IMR-90 (cell line): ENCODE results near the gene EML3. TPM values are rescaled to one million over a fixed set of nuclear protein-coding genes. Genes with fewer than 3 reads are reported as not detected.
A peak's percentile ranks its signal among the peaks of the same experiment; 100 is the strongest.

ENCODE experiments used
- ATAC-seq: fragments of 200-7000 bp; cut with Tn5 transposase; 2 replicates; pipeline ENCODE4 v1.9.1; 2020; ENCODE audit warnings: low read depth, mild to moderate bottlenecking, moderate library complexity
- BruUV-seq: library from RNA; stranded (reverse); fragments of 400-500 nt; replicated peaks from 2 replicates; lab custom pipeline; 2021; lab: Mats Ljungman, UMichigan
- CTCF ChIA-PET: fragments of 300-600 bp; formaldehyde crosslinking; extraction: SDS; loops from one replicate; lab custom pipeline; 2021; ENCODE audit warnings: antibody characterized with exemption; lab: Yijun Ruan, JAX
- POLR2A ChIA-PET: fragments of 300-600 bp; sonication (Branson Sonifier 250); formaldehyde crosslinking; loops from one replicate; lab custom pipeline; 2022; ENCODE audit warnings: antibody characterized with exemption; ENCODE audit not compliant: unreplicated experiment; lab: Charles Lee
- DNase-seq: peaks from one replicate; pipeline ENCODE4 v3.0.0; 2013
- H2AFZ ChIP-seq: replicated peaks from 2 replicates; pipeline ENCODE3; 2013; ENCODE audit warnings: low read length, mild to moderate bottlenecking; ENCODE audit not compliant: poor library complexity
- H2AK5ac ChIP-seq: 2 replicates; pipeline ENCODE4 v1.6.1; 2013; ENCODE audit warnings: low read depth, low read length, inconsistent platforms
- H2AK9ac ChIP-seq: replicated peaks from 2 replicates; pipeline ENCODE3; 2013; ENCODE audit warnings: mild to moderate bottlenecking, low read depth, low read length, moderate library complexity; ENCODE audit not compliant: poor library complexity
- H2BK120ac ChIP-seq: 2 replicates; pipeline ENCODE4 v1.6.1; 2013; ENCODE audit warnings: low read depth, low read length, inconsistent platforms
- H2BK15ac ChIP-seq: 3 replicates; pipeline ENCODE4 v1.6.1; 2013; ENCODE audit warnings: low read depth, low read length, inconsistent platforms
- H2BK20ac ChIP-seq: 2 replicates; pipeline ENCODE4 v1.6.1; 2013; ENCODE audit warnings: low read depth, mild to moderate bottlenecking, inconsistent platforms, low read length, moderate library complexity
- H2BK5ac ChIP-seq: 2 replicates; pipeline ENCODE4 v1.6.1; 2013; ENCODE audit warnings: mild to moderate bottlenecking, low read depth, low read length, inconsistent platforms; ENCODE audit not compliant: poor library complexity, severe bottlenecking
- H3K14ac ChIP-seq: replicated peaks from 2 replicates; pipeline ENCODE4 v1.6.1; 2013; ENCODE audit warnings: low read depth, low read length, inconsistent platforms
- H3K18ac ChIP-seq: 2 replicates; pipeline ENCODE4 v1.6.1; 2013; ENCODE audit warnings: low read depth, low read length, control low read depth
- H3K23ac ChIP-seq: 2 replicates; pipeline ENCODE4 v1.6.1; 2013; ENCODE audit warnings: low read depth, low read length, inconsistent platforms
- H3K27ac ChIP-seq: 2 replicates; pipeline ENCODE4 v1.5.1; 2013; ENCODE audit warnings: mild to moderate bottlenecking, control low read depth, low read length; ENCODE audit not compliant: insufficient read depth
- H3K27me3 ChIP-seq: 2 replicates; pipeline ENCODE4 v1.6.1; 2013; ENCODE audit warnings: low read length; ENCODE audit not compliant: control insufficient read depth, insufficient read depth
- H3K36me3 ChIP-seq: 2 replicates; pipeline ENCODE4 v1.6.1; 2013; ENCODE audit warnings: low read length, mixed read lengths; ENCODE audit not compliant: control insufficient read depth, insufficient read depth
- H3K4ac ChIP-seq: 2 replicates; pipeline ENCODE4 v1.6.1; 2013; ENCODE audit warnings: low read depth, low read length, inconsistent platforms
- H3K4me1 ChIP-seq: 2 replicates; pipeline ENCODE4 v1.6.1; 2013; ENCODE audit warnings: low read length, mixed read lengths; ENCODE audit not compliant: control insufficient read depth, insufficient read depth
- H3K4me2 ChIP-seq: 2 replicates; pipeline ENCODE4 v1.6.1; 2013; ENCODE audit warnings: low read depth, mild to moderate bottlenecking, control low read depth, low read length, moderate library complexity
- H3K4me3 ChIP-seq: 2 replicates; pipeline ENCODE4 v1.5.1; 2013; ENCODE audit warnings: low read depth, mild to moderate bottlenecking, control low read depth, low read length, moderate library complexity; ENCODE audit not compliant: insufficient read depth
- H3K56ac ChIP-seq: 2 replicates; pipeline ENCODE4 v1.6.1; 2013; ENCODE audit warnings: low read length, inconsistent platforms; ENCODE audit not compliant: insufficient read depth; ENCODE audit errors: extremely low read depth
- H3K79me1 ChIP-seq, 2 experiments: 2 replicates each; pipeline ENCODE4 v1.6.1; 2013; ENCODE audit warnings: low read length in 2 of 2, inconsistent platforms in 1 of 2, low read depth in 1 of 2
- H3K9ac ChIP-seq: 2 replicates; pipeline ENCODE4 v1.6.1; 2013; ENCODE audit warnings: low read depth, low read length, control low read depth
- H3K9me1 ChIP-seq: 2 replicates; pipeline ENCODE4 v1.6.1; 2013; ENCODE audit warnings: low read length, inconsistent platforms; ENCODE audit not compliant: insufficient read depth
- H3K9me3 ChIP-seq: 2 replicates; pipeline ENCODE4 v1.6.1; 2013; ENCODE audit warnings: low read length; ENCODE audit not compliant: control insufficient read depth, insufficient read depth
- H4K20me1 ChIP-seq: 2 replicates; pipeline ENCODE4 v1.6.1; 2013; ENCODE audit warnings: low read length, inconsistent platforms; ENCODE audit not compliant: insufficient read depth
- H4K5ac ChIP-seq: 2 replicates; pipeline ENCODE4 v1.6.1; 2013; ENCODE audit warnings: mild to moderate bottlenecking, low read depth, low read length, control low read depth
- H4K8ac ChIP-seq, 2 experiments: 2 replicates each; pipeline ENCODE4 v1.6.1; 2013; ENCODE audit warnings: low read depth in 2 of 2, low read length in 2 of 2, control low read depth in 1 of 2, inconsistent platforms in 1 of 2
- H4K91ac ChIP-seq: 2 replicates; pipeline ENCODE4 v1.6.1; 2013; ENCODE audit warnings: low read depth, low read length, inconsistent platforms; ENCODE audit not compliant: insufficient read depth
- BHLHE40 ChIP-seq: fragments of 150-350 bp; IDR thresholded peaks from 2 replicates; pipeline ENCODE4 v1.6.1; 2016; ENCODE audit warnings: mild to moderate bottlenecking, low read depth, low read length
- WGBS, 2 experiments: methylation state at CpG; one replicate each; pipeline versions ENCODE4 v1.1.5 to v1.1.7; 2013; ENCODE audit warnings: missing lambda C conversion rate in 2 of 2; ENCODE audit not compliant: insufficient read length in 1 of 2; ENCODE audit errors: extremely low coverage in 2 of 2; 5-methylcytosine and 5-hydroxymethylcytosine counted together
- dilution Hi-C: fragments of 300-500 bp; cut with HindIII; formaldehyde crosslinking; loops from one replicate; pipeline ENCODE4 v1.14.3; 2018; ENCODE audit warnings: low sequenced_read_pairs; ENCODE audit not compliant: unreplicated experiment
- in situ Hi-C: fragments of 300-500 bp; cut with MboI; formaldehyde crosslinking; loops from 3 replicates; pipeline ENCODE4 v1.14.3; 2019; ENCODE audit warnings: low sequenced_read_pairs, inconsistent platforms, mixed read lengths
- intact Hi-C: fragments of 100-400 bp; cut with micrococcal nuclease; formaldehyde crosslinking; loops from 2 replicates; pipeline ENCODE4 v1.10.0; 2022
- polyA plus RNA-seq, 3 experiments: library from polyadenylated mRNA; depleted of rRNA; stranded (reverse); fragments of >200 nt; gene quantifications; 2 replicates each; pipeline ENCODE4 v1.2.3, GENCODE V29; 2012; ENCODE audit warnings: low replicate concordance in 1 of 3
- total RNA-seq: library from RNA; depleted of rRNA; stranded (reverse); fragments of >200 nt; gene quantifications from 2 replicates; pipeline ENCODE4 v1.2.3, GENCODE V29; 2012

Gene EML3
- total and polyA plus RNA-seq, 2 of the 4 experiments (the other 2 are of a cell fraction): 5.0 to 24.7 TPM

DNA sequence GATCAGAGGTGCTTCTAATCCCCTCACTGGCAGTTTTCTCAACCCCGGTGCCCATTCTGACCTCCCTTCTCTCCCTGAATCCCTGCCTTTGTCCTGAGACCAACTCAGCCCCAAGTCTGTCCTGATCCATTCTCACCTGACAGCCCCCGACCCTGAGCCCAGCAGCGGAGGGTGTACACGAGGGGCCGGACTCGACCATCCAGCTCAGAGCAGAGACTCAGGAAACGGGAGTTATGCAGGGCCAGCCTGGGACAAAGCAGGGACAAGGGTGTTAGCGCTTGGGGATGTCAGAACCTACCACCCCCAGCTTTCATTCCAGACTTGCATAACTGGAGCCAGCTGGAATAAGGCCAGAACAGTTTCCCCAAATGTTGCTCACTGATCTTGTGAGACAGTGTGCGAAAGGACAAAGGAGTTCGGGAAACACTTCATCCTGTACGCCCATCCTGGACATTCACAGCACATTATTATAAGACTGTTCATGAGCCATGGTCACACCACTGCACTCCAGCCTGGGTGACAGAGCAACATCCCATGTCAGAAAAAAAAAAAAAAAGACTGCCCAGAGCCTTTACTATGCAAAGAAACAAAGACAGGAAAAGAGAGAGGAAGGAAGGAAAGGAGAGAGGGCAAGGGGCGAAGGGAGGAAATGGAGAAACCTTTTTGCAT lies 35.4 kb downstream of the EML3 start:
- peak overlapping the region; percentile 26; the same call in 1 of the 2 replicates for H2AK5ac ChIP-seq
- peak; percentile 26 for DNase-seq
- no peak overlapping the region for H2BK15ac ChIP-seq
- H4K8ac ChIP-seq: no peak overlapping the region
- H3K23ac ChIP-seq: peak overlapping the region; percentile 50; the same call in 1 of the 2 replicates
- no peak overlapping the region for H3K14ac ChIP-seq
- no TSS peak for BruUV-seq
- peaks cover 11% of the 10 kb centered on the region for H3K4me1 ChIP-seq
- no peak for ATAC-seq
- no peak overlapping the region for H4K91ac ChIP-seq
- no peak overlapping the region for H2BK120ac ChIP-seq
- intact Hi-C loops (no loop called here), dilution Hi-C loops (no loop called here), in situ Hi-C loops (no loop called here)
- no peak overlapping the region for H2BK5ac ChIP-seq
- H3K18ac ChIP-seq: no peak overlapping the region
- H3K27ac ChIP-seq: no peak overlapping the region
- CTCF ChIA-PET: interaction anchor here (1.4 kb wide), 1 partner anchor 14 kb away, joined by 3 read pairs; the partner anchor contains the start of gene TUT1
- H4K5ac ChIP-seq: no peak overlapping the region
- H3K4ac ChIP-seq: no peak overlapping the region; the same call in 1 of the 2 replicates
- no peak for TF ChIP-seq BHLHE40
- H2AFZ ChIP-seq: peak overlapping the region; percentile 21
- H3K4me2 ChIP-seq: no peak overlapping the region
- no peaks in the 10 kb centered on the region for H3K27me3 ChIP-seq
- H3K9me3 ChIP-seq: no peaks in the 10 kb centered on the region
- 87% methylated on average over 3 of the region's 12 CpGs; no CpG with 5 or more reads in 1 of the 2 experiments for WGBS, 2 experiments
- peaks cover 37% of the 10 kb centered on the region for H3K36me3 ChIP-seq
- POLR2A ChIA-PET: interaction anchor here (0.7 kb wide), 1 partner anchor 34 kb away, joined by 7 read pairs; no protein-coding TSS in a partner anchor
- no peak overlapping the region for H3K9ac ChIP-seq
- peaks cover 8% of the 10 kb centered on the region for H3K9me1 ChIP-seq
- H2AK9ac ChIP-seq: peak overlapping the region; percentile 89
- no peak overlapping the region for H2BK20ac ChIP-seq
- peaks cover 10 to 50% of the 10 kb centered on the region in 2 experiments; a peak in 3 of 4 replicates for H3K79me1 ChIP-seq
- no peak overlapping the region for H3K56ac ChIP-seq
- no peak overlapping the region for H3K4me3 ChIP-seq
- H4K20me1 ChIP-seq: peaks cover 11% of the 10 kb centered on the region
